ENCODE measurements around the gene ADD1. TPM values are rescaled to one million over a fixed set of nuclear protein-coding genes. Genes with fewer than 3 reads are reported as not detected.

ADD1 gene
- total and polyA plus RNA-seq, 2 donors (not counting 1 experiment from before 2014, with no cell fraction given), result 302 to 383 TPM

GRCh38 chr4:2907226-2907625 lies 63.6 kb downstream of the ADD1 start:
- H2AFZ ChIP-seq (ENCODE audit: insufficient read depth, low read depth, low read length, poor library complexity, severe bottlenecking), result no peak overlapping the region
- DNase-seq (no peak), ATAC-seq (ENCODE audit: low read depth) (no peak)
- peaks cover 37% of the 10 kb centered on the region for H3K79me2 ChIP-seq (ENCODE audit: control insufficient read depth, insufficient read depth, low read length)
- no peaks in the 10 kb centered on the region for H3K27me3 ChIP-seq (replicated peaks in 1 of 4; ENCODE audit: control extremely low read depth in 1 of 4, control insufficient read depth in 3 of 4, insufficient read depth in 4 of 4, low read length in 3 of 4)
- H3K27ac ChIP-seq (ENCODE audit: low read length in 2 of 2), result no peak overlapping the region
- ChIA-PET POLR2A (no interaction called here), CTCF (no interaction called here)
- H3K4me1 Mint-ChIP-seq, result peaks cover 4% of the 10 kb centered on the region
- no peaks in the 10 kb centered on the region for H3K4me1 ChIP-seq (ENCODE audit: control insufficient read depth in 2 of 2, insufficient read depth in 2 of 2, low read length in 2 of 2)
- peaks cover 74% of the 10 kb centered on the region for H4K20me1 ChIP-seq (ENCODE audit: control insufficient read depth, insufficient read depth, low read length, poor library complexity, severe bottlenecking)
- no peak overlapping the region for H3K4me3 Mint-ChIP-seq
- TF ChIP-seq CTCF (IDR thresholded peaks at IDR 0.05) (no peak), EZH2 (IDR thresholded peaks at IDR 0.05; ENCODE audit: borderline replicate concordance, insufficient read depth, low read depth, low read length, poor library complexity, severe bottlenecking) (no peak)
- H3K27me3 Mint-ChIP-seq, result no peaks in the 10 kb centered on the region
- no peak overlapping the region for H3K9ac ChIP-seq (ENCODE audit: low read length)
- no peak overlapping the region for H3K27ac Mint-ChIP-seq
- no peaks in the 10 kb centered on the region for H3K9me3 ChIP-seq (ENCODE audit: control extremely low read depth in 1 of 3, control insufficient read depth in 2 of 3, insufficient read depth in 1 of 3, low read length in 2 of 3)
- 89% methylated on average over 4 of the region's 4 CpGs for WGBS (ENCODE audit: insufficient coverage)
- intact Hi-C loops (cut with micrococcal nuclease), result no loop called here
- peaks cover 10 to 90% of the 10 kb centered on the region in 2 experiments for H3K36me3 ChIP-seq (replicated peaks in 1 of 2; ENCODE audit: control extremely low read depth in 1 of 2, control insufficient read depth in 1 of 2, extremely low read depth in 1 of 2, insufficient read depth in 2 of 2, low read length in 1 of 2)
- H3K4me2 ChIP-seq (replicated peaks; ENCODE audit: low read depth, low read length, poor library complexity, severe bottlenecking), result no peak overlapping the region
- H3K4me3 ChIP-seq (ENCODE audit: control extremely low read depth in 1 of 5, extremely low read depth in 1 of 5, insufficient read depth in 1 of 5, low read depth in 2 of 5, low read length in 4 of 5), result no peak overlapping the region
- H3K9me3 Mint-ChIP-seq (ENCODE audit: insufficient read depth), result no peaks in the 10 kb centered on the region

GRCh38 chr4:2907706-2908293 lies 64.2 kb downstream of the ADD1 start:
- peaks cover 4% of the 10 kb centered on the region for H3K4me1 Mint-ChIP-seq
- no peak for ATAC-seq (ENCODE audit: low read depth)
- H3K27ac Mint-ChIP-seq, result no peak overlapping the region
- no peak overlapping the region for H2AFZ ChIP-seq (ENCODE audit: insufficient read depth, low read depth, low read length, poor library complexity, severe bottlenecking)
- no peak for DNase-seq
- whole genome bisulfite sequencing (ENCODE audit: insufficient coverage), result 96% methylated on average over 10 of the region's 11 CpGs
- peaks cover 78% of the 10 kb centered on the region for H4K20me1 ChIP-seq (ENCODE audit: control insufficient read depth, insufficient read depth, low read length, poor library complexity, severe bottlenecking)
- ChIA-PET POLR2A (interaction anchor here (0.5 kb wide), 1 partner anchor 56 kb away, joined by 3 read pairs; no protein-coding TSS in a partner anchor), CTCF (no interaction called here)
- no peak overlapping the region for H3K4me2 ChIP-seq (replicated peaks; ENCODE audit: low read depth, low read length, poor library complexity, severe bottlenecking)
- no peak overlapping the region for H3K27ac ChIP-seq (ENCODE audit: low read length in 2 of 2)
- no peaks in the 10 kb centered on the region for H3K9me3 ChIP-seq (ENCODE audit: control extremely low read depth in 1 of 3, control insufficient read depth in 2 of 3, insufficient read depth in 1 of 3, low read length in 2 of 3)
- H3K9me3 Mint-ChIP-seq (ENCODE audit: insufficient read depth), result no peaks in the 10 kb centered on the region
- intact Hi-C loops (cut with micrococcal nuclease), result no loop called here
- no peak overlapping the region for H3K9ac ChIP-seq (ENCODE audit: low read length)
- no peaks in the 10 kb centered on the region for H3K27me3 ChIP-seq (replicated peaks in 1 of 4; ENCODE audit: control extremely low read depth in 1 of 4, control insufficient read depth in 3 of 4, insufficient read depth in 4 of 4, low read length in 3 of 4)
- no peak overlapping the region for H3K4me3 Mint-ChIP-seq
- TF ChIP-seq CTCF (IDR thresholded peaks at IDR 0.05) (no peak), EZH2 (IDR thresholded peaks at IDR 0.05; ENCODE audit: borderline replicate concordance, insufficient read depth, low read depth, low read length, poor library complexity, severe bottlenecking) (no peak)
- no peaks in the 10 kb centered on the region for H3K27me3 Mint-ChIP-seq
- no peak overlapping the region for H3K4me3 ChIP-seq (ENCODE audit: control extremely low read depth in 1 of 5, extremely low read depth in 1 of 5, insufficient read depth in 1 of 5, low read depth in 2 of 5, low read length in 4 of 5)
- peaks cover 38% of the 10 kb centered on the region for H3K79me2 ChIP-seq (ENCODE audit: control insufficient read depth, insufficient read depth, low read length)
- no peaks in the 10 kb centered on the region for H3K4me1 ChIP-seq (ENCODE audit: control insufficient read depth in 2 of 2, insufficient read depth in 2 of 2, low read length in 2 of 2)
- peaks cover 10 to 89% of the 10 kb centered on the region in 2 experiments for H3K36me3 ChIP-seq (replicated peaks in 1 of 2; ENCODE audit: control extremely low read depth in 1 of 2, control insufficient read depth in 1 of 2, extremely low read depth in 1 of 2, insufficient read depth in 2 of 2, low read length in 1 of 2)
